Keratinocyte (primary cell): ENCODE data around the gene SLC5A5. TPM values are rescaled to one million over a fixed set of nuclear protein-coding genes. Genes with fewer than 3 reads are reported as not detected.
A peak's percentile ranks its signal among the peaks of the same experiment; 100 is the strongest.

Source experiments
- DNase-seq: peaks from one replicate; pipeline ENCODE4 v3.0.0-alpha.2; 2011; ENCODE audit warnings: low read depth, missing footprints, low spot score
- FAIRE-seq: peaks from 2 replicates; lab custom pipeline; 2011; peaks lifted over from hg19 to GRCh38; lab: Jason Lieb, UNC
- H2AFZ ChIP-seq: 2 replicates; pipeline ENCODE4 v1.6.0; 2012; ENCODE audit warnings: low read length, control low read depth, inconsistent platforms; ENCODE audit not compliant: control insufficient read depth
- H3K27ac ChIP-seq: 2 replicates; pipeline ENCODE4 v1.5.1; 2011; ENCODE audit warnings: low read length; ENCODE audit not compliant: control insufficient read depth, insufficient read depth
- H3K27me3 ChIP-seq: 3 replicates; pipeline ENCODE4 v1.6.0; 2011; ENCODE audit warnings: low read length; ENCODE audit not compliant: control insufficient read depth, insufficient read depth; ENCODE audit errors: extremely low read depth
- H3K36me3 ChIP-seq, 2 experiments: 2 replicates in 1 of 2; 3 replicates in 1 of 2; pipeline ENCODE4 v1.5.1; 2011; ENCODE audit warnings: low read length in 2 of 2, mild to moderate bottlenecking in 1 of 2; ENCODE audit not compliant: control insufficient read depth in 2 of 2, insufficient read depth in 2 of 2; ENCODE audit errors: extremely low read depth in 1 of 2
- H3K4me1 ChIP-seq: 3 replicates; pipeline ENCODE4 v1.5.1; 2011; ENCODE audit warnings: low read length; ENCODE audit not compliant: control insufficient read depth, insufficient read depth; ENCODE audit errors: extremely low read depth
- H3K4me2 ChIP-seq: 3 replicates; pipeline ENCODE4 v1.6.0; 2011; ENCODE audit warnings: low read depth, low read length; ENCODE audit not compliant: control insufficient read depth, insufficient read depth; ENCODE audit errors: extremely low read depth
- H3K4me3 ChIP-seq, 3 experiments: fragments of 200-600 bp in 1 of 3; sonication (generic) in 1 of 3; 2 replicates in 2 of 3; 3 replicates in 1 of 3; pipeline ENCODE4 v1.5.1; 2011 to 2016; ENCODE audit warnings: low read length in 3 of 3, mild to moderate bottlenecking in 3 of 3, control low read depth in 2 of 3, inconsistent platforms in 1 of 3, low read depth in 1 of 3, mixed read lengths in 1 of 3, mixed run types in 1 of 3, moderate library complexity in 1 of 3; ENCODE audit not compliant: control insufficient read depth in 2 of 3, insufficient read depth in 2 of 3; ENCODE audit errors: extremely low read depth in 1 of 3
- H3K79me2 ChIP-seq: 2 replicates; pipeline ENCODE4 v1.6.0; 2012; ENCODE audit warnings: low read length; ENCODE audit not compliant: control insufficient read depth, insufficient read depth
- H3K9ac ChIP-seq: 3 replicates; pipeline ENCODE4 v1.6.0; 2011; ENCODE audit warnings: low read length; ENCODE audit not compliant: control insufficient read depth, insufficient read depth; ENCODE audit errors: extremely low read depth
- H3K9me1 ChIP-seq: 3 replicates; pipeline ENCODE4 v1.6.0; 2011; ENCODE audit warnings: low read length; ENCODE audit not compliant: control insufficient read depth, insufficient read depth; ENCODE audit errors: extremely low read depth
- H3K9me3 ChIP-seq: 2 replicates; pipeline ENCODE4 v1.5.1; 2012; ENCODE audit warnings: low read depth, low read length; ENCODE audit not compliant: control insufficient read depth
- H4K20me1 ChIP-seq: 3 replicates; pipeline ENCODE4 v1.6.0; 2011; ENCODE audit warnings: low read length; ENCODE audit not compliant: control insufficient read depth, insufficient read depth; ENCODE audit errors: extremely low read depth
- CTCF ChIP-seq, 3 experiments: IDR thresholded peaks in 1 of 3; conservative IDR thresholded peaks in 1 of 3; optimal IDR thresholded peaks in 1 of 3; 2 replicates in 2 of 3; 3 replicates in 1 of 3; pipeline versions ENCODE3 to v1.5.1; 2011; ENCODE audit warnings: low read length in 3 of 3, mild to moderate bottlenecking in 3 of 3, moderate library complexity in 2 of 3, control low read depth in 1 of 3, inconsistent platforms in 1 of 3; ENCODE audit not compliant: insufficient read depth in 2 of 3; ENCODE audit errors: extremely low read depth in 1 of 3
- EZH2 ChIP-seq: IDR thresholded peaks from one replicate; pipeline ENCODE4 v1.6.1; 2012; ENCODE audit warnings: inconsistent platforms, mild to moderate bottlenecking, low read length, moderate library complexity
- dilution Hi-C: fragments of 300-500 bp; cut with MboI; formaldehyde crosslinking; loops from one replicate; pipeline ENCODE4 v1.7.0; 2020; ENCODE audit warnings: low sequenced_read_pairs; ENCODE audit not compliant: extremely low pct_ligation_motif_present
- polyA plus RNA-seq, 5 experiments: library from polyadenylated mRNA; depleted of rRNA in 3 of 5; stranded (reverse) in 3 of 5; stranded (forward) in 1 of 5; unstranded in 1 of 5; fragments of >200 nt; gene quantifications; 1 replicate in 1 of 5; 2 replicates in 3 of 5; 3 replicates in 1 of 5; pipeline versions ENCODE4 v1.2.1 to v1.2.3, GENCODE V29; 2011 to 2012; ENCODE audit warnings: missing spikeins in 2 of 5, low read depth in 1 of 5, low replicate concordance in 1 of 5

SLC5A5 gene
- polyA plus RNA-seq, 1 donor (not counting 4 experiments of a cell fraction or from before 2014, with no cell fraction given) = not detected

- peak within 1 kb of the TSS; percentile 86 for H2AFZ ChIP-seq
- H3K79me2 ChIP-seq = peaks cover 33% of the 10 kb centered on the region
- peak within 1 kb of the TSS; percentile 89 to 100 (median 99) for H3K4me3 ChIP-seq
- DNase-seq (peak; percentile 100), FAIRE-seq (peak; percentile 87)
- H3K36me3 ChIP-seq = peaks cover 34 to 43% of the 10 kb centered on the region in 2 experiments
- peak within 1 kb of the TSS; percentile 93 for H3K27ac ChIP-seq
- peaks cover 27% of the 10 kb centered on the region for H4K20me1 ChIP-seq
- dilution Hi-C loops = no loop called here
- no peaks in the 10 kb centered on the region for H3K9me3 ChIP-seq
- H3K9ac ChIP-seq = peak within 1 kb of the TSS; percentile 100
- H3K4me2 ChIP-seq = peak within 1 kb of the TSS; percentile 88
- no peaks in the 10 kb centered on the region for H3K9me1 ChIP-seq
- peaks cover 14% of the 10 kb centered on the region for H3K4me1 ChIP-seq
- H3K27me3 ChIP-seq = no peaks in the 10 kb centered on the region
- peak; percentile 92 to 96 (median 94) for TF ChIP-seq CTCF (optimal IDR thresholded peaks at IDR 0.05 in 1 of 3, IDR thresholded peaks at IDR 0.05 in 1 of 3, conservative IDR thresholded peaks at IDR 0.05 in 1 of 3; ENCODE audit: extremely low read depth in 1 of 3, insufficient read depth in 2 of 3, low read length in 3 of 3)
- TF ChIP-seq EZH2 = no peak
These were observed 12.0 kb upstream of the SLC5A5 start, which contains the start of gene RPL18A for GRCh38 chr19:17859533-17860330. TSS of gene RPL18A (plus strand) at chr19:17859910. CDS start at chr19:17859957, 47 bp downstream.

GRCh38 chr19:17860331-17860992 lies 11.3 kb upstream of the SLC5A5 start:
- H3K9me3 ChIP-seq = no peaks in the 10 kb centered on the region
- H3K4me1 ChIP-seq = peaks cover 14% of the 10 kb centered on the region
- no peak overlapping the region for H2AFZ ChIP-seq
- peaks cover 33% of the 10 kb centered on the region for H3K79me2 ChIP-seq
- H3K9ac ChIP-seq = peak overlapping the region; percentile 100
- H3K27me3 ChIP-seq = no peaks in the 10 kb centered on the region
- FAIRE-seq (no peak), DNase-seq (no peak)
- H4K20me1 ChIP-seq = peaks cover 27% of the 10 kb centered on the region
- peak overlapping the region; percentile 93 for H3K27ac ChIP-seq
- peak overlapping the region; percentile 88 for H3K4me2 ChIP-seq
- TF ChIP-seq EZH2 (no peak), CTCF (optimal IDR thresholded peaks at IDR 0.05 in 1 of 3, IDR thresholded peaks at IDR 0.05 in 1 of 3, conservative IDR thresholded peaks at IDR 0.05 in 1 of 3; ENCODE audit: extremely low read depth in 1 of 3, insufficient read depth in 2 of 3, low read length in 3 of 3) (no peak)
- H3K36me3 ChIP-seq = peaks cover 34 to 43% of the 10 kb centered on the region in 2 experiments
- H3K4me3 ChIP-seq = peak overlapping the region; percentile 89 to 100 (median 99)
- dilution Hi-C loops = no loop called here
- no peaks in the 10 kb centered on the region for H3K9me1 ChIP-seq
